ENCODE results near the gene MAPK9.
A peak's percentile ranks its signal among the peaks of the same experiment; 100 is the strongest.

Gene MAPK9

GRCh38 chr5:180291943-180292831 is at the start of gene MAPK9:
TSS of gene MAPK9 (minus strand) at chr5:180292083. CDS start at chr5:180280561, 11,522 bp downstream.
- peak; percentile 53 for DNase-seq

- DNase-seq, result no peak
These were observed 49.7 kb upstream of the MAPK9 start for GRCh38 chr5:180341595-180341994.

- no peak for DNase-seq
These were observed 49.0 kb upstream of the MAPK9 start for GRCh38 chr5:180340856-180341255.

- DNase-seq, result no peak
These were observed 47.8 kb upstream of the MAPK9 start for GRCh38 chr5:180339583-180340183.

- no peak for DNase-seq
These were observed 46.3 kb upstream of the MAPK9 start for GRCh38 chr5:180338001-180338707.

GRCh38 chr5:180336234-180337020 is 44.5 kb upstream of the MAPK9 start:
- no peak for DNase-seq

GRCh38 chr5:180335614-180336233 is 43.8 kb upstream of the MAPK9 start:
- no peak for DNase-seq

GRCh38 chr5:180334751-180335613 is 43.1 kb upstream of the MAPK9 start:
- no peak for DNase-seq

- no peak for DNase-seq
These were observed 42.3 kb upstream of the MAPK9 start for GRCh38 chr5:180334176-180334575.

- DNase-seq, result no peak
These were observed 41.8 kb upstream of the MAPK9 start for GRCh38 chr5:180333661-180334060.

GRCh38 chr5:180332861-180333260 is 41.0 kb upstream of the MAPK9 start:
- no peak for DNase-seq

- no peak for DNase-seq
These were observed 40.2 kb upstream of the MAPK9 start for GRCh38 chr5:180332051-180332517.

GRCh38 chr5:180331647-180331950 is 39.7 kb upstream of the MAPK9 start:
- DNase-seq, result no peak

- no peak for DNase-seq
These were observed 39.1 kb upstream of the MAPK9 start for GRCh38 chr5:180330810-180331646.

GRCh38 chr5:180330270-180330648 is 38.4 kb upstream of the MAPK9 start:
- DNase-seq, result no peak

GRCh38 chr5:180329606-180330269 is 37.9 kb upstream of the MAPK9 start:
- DNase-seq, result no peak

GRCh38 chr5:180329138-180329435 is 37.2 kb upstream of the MAPK9 start:
- no peak for DNase-seq

GRCh38 chr5:180328296-180329137 is 36.6 kb upstream of the MAPK9 start:
- peak; percentile 57 for DNase-seq

GRCh38 chr5:180326989-180327565 is 35.2 kb upstream of the MAPK9 start:
- no peak for DNase-seq
